Measurements from ENCODE around the gene BAMBI. TPM values are rescaled to one million over a fixed set of nuclear protein-coding genes. Genes with fewer than 3 reads are reported as not detected.

The BAMBI gene
- total and polyA plus RNA-seq, 10 of the 15 experiments (the other 5 are each of a cell fraction or from before 2014, with no cell fraction given): 0.03 to 0.18 (median 0.09) TPM; not detected in 6

DNA sequence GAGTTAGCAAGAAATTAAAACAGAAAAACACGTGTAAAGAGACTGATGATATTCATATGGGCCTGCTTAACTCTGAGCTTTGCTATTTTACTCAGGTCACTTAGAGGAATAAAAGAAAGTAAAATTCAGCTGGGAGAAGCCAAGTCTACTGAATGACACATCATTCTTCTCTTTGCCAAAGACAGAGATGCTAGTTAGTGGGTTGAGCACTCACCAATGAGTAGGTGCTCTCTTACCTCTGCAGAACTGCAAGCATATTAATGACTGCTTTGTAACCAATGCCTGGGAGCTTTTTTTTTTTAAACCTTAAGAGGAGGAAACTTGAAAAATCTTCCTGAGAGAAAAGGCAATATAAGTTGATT is 44.8 kb upstream of the BAMBI start:
- no peak for FAIRE-seq
- SMC1A ChIA-PET (ENCODE audit: uncharacterized antibody, unreplicated experiment): interaction anchor here (1.0 to 1.6 kb wide), 2 partner anchors 29 to 672 kb away, joined by 3 to 5 read pairs; no protein-coding TSS in a partner anchor
- WGBS (ENCODE audit: insufficient coverage, insufficient replicate concordance, low lambda C conversion rate, missing lambda C conversion rate): 69% methylated on average over 1 of the region's 1 CpG
- in situ Hi-C loops (cut with MboI): no loop called here
- no peaks in the 10 kb centered on the region for H3K4me1 ChIP-seq (ENCODE audit: control insufficient read depth, insufficient read depth, low read length)
- no peak for TF ChIP-seq SMAD1 (IDR thresholded peaks at IDR 0.05; ENCODE audit: low read depth, partially characterized antibody)
- no peak for ATAC-seq
- H3K27me3 ChIP-seq (replicated peaks in 1 of 2; ENCODE audit: control insufficient read depth in 2 of 2, insufficient read depth in 2 of 2, low read length in 1 of 2): no peaks in the 10 kb centered on the region
- no peak for DNase-seq (ENCODE audit: low read depth, low spot score)
- no peak overlapping the region for H3K4me3 ChIP-seq
- H4K20me1 ChIP-seq (ENCODE audit: control insufficient read depth, insufficient read depth): no peaks in the 10 kb centered on the region
- H3K36me3 ChIP-seq (ENCODE audit: control insufficient read depth in 2 of 2, insufficient read depth in 2 of 2, low read length in 1 of 2): no peaks in the 10 kb centered on the region
- no peak overlapping the region for H2AFZ ChIP-seq (ENCODE audit: control insufficient read depth, low read depth, low read length)
- no peak overlapping the region for H3K4me2 ChIP-seq (ENCODE audit: control insufficient read depth, insufficient read depth)
- no TSS peak for BruUV-seq (replicated peaks)
- H3K9me3 ChIP-seq (replicated peaks; ENCODE audit: control insufficient read depth, insufficient read depth, low read length): no peaks in the 10 kb centered on the region
- no peaks in the 10 kb centered on the region for H3K79me2 ChIP-seq (ENCODE audit: control insufficient read depth, insufficient read depth, low read length)
- H3K9ac ChIP-seq (ENCODE audit: control insufficient read depth, insufficient read depth, low read length): no peak overlapping the region
- RAD21 ChIA-PET (ENCODE audit: unreplicated experiment): no interaction called here
- POLR2A ChIA-PET: no interaction called here
- CTCF ChIA-PET: interaction anchor here (1.0 kb wide), 1 partner anchor 31 kb away, joined by 3 read pairs; no protein-coding TSS in a partner anchor
- no peak overlapping the region for H3K27ac ChIP-seq (ENCODE audit: control insufficient read depth, insufficient read depth)
- intact Hi-C loops (cut with micrococcal nuclease; ENCODE audit: unreplicated experiment): no loop called here

GRCh38 chr10:28633750-28634149 is 43.6 kb upstream of the BAMBI start:
- no peaks in the 10 kb centered on the region for H3K9me3 ChIP-seq (replicated peaks; ENCODE audit: control insufficient read depth, insufficient read depth, low read length)
- H3K27ac ChIP-seq (ENCODE audit: control insufficient read depth, insufficient read depth): no peak overlapping the region
- ChIA-PET POLR2A (no interaction called here), CTCF (no interaction called here), SMC1A (ENCODE audit: uncharacterized antibody, unreplicated experiment) (no interaction called here), RAD21 (ENCODE audit: unreplicated experiment) (no interaction called here)
- WGBS (ENCODE audit: insufficient coverage, insufficient replicate concordance, low lambda C conversion rate, missing lambda C conversion rate): 27% methylated on average over 6 of the region's 6 CpGs
- no peak overlapping the region for H3K4me2 ChIP-seq (ENCODE audit: control insufficient read depth, insufficient read depth)
- H3K4me1 ChIP-seq (ENCODE audit: control insufficient read depth, insufficient read depth, low read length): no peaks in the 10 kb centered on the region
- FAIRE-seq: no peak
- no TSS peak for BruUV-seq (replicated peaks)
- no peak overlapping the region for H2AFZ ChIP-seq (ENCODE audit: control insufficient read depth, low read depth, low read length)
- H4K20me1 ChIP-seq (ENCODE audit: control insufficient read depth, insufficient read depth): no peaks in the 10 kb centered on the region
- no peak overlapping the region for H3K4me3 ChIP-seq
- no peak for ATAC-seq
- no peak for DNase-seq (ENCODE audit: low read depth, low spot score)
- no peaks in the 10 kb centered on the region for H3K27me3 ChIP-seq (replicated peaks in 1 of 2; ENCODE audit: control insufficient read depth in 2 of 2, insufficient read depth in 2 of 2, low read length in 1 of 2)
- H3K36me3 ChIP-seq (ENCODE audit: control insufficient read depth in 2 of 2, insufficient read depth in 2 of 2, low read length in 1 of 2): no peaks in the 10 kb centered on the region
- H3K9ac ChIP-seq (ENCODE audit: control insufficient read depth, insufficient read depth, low read length): no peak overlapping the region
- in situ Hi-C loops (cut with MboI): no loop called here
- intact Hi-C loops (cut with micrococcal nuclease; ENCODE audit: unreplicated experiment): no loop called here
- no peaks in the 10 kb centered on the region for H3K79me2 ChIP-seq (ENCODE audit: control insufficient read depth, insufficient read depth, low read length)
- no peak for TF ChIP-seq WRNIP1 (IDR thresholded peaks at IDR 0.05; ENCODE audit: borderline replicate concordance, low read depth, low read length)
- TF ChIP-seq CBX3 (IDR thresholded peaks at IDR 0.05; ENCODE audit: borderline replicate concordance, low read depth): no peak
- TF ChIP-seq ATF3 (IDR thresholded peaks at IDR 0.05; ENCODE audit: borderline replicate concordance, extremely low read depth, low read depth, low read length): no peak
- TF ChIP-seq STAT3 (IDR thresholded peaks at IDR 0.05; ENCODE audit: low read depth, low read length): no peak
- TF ChIP-seq TBL1XR1 (IDR thresholded peaks at IDR 0.05; ENCODE audit: low read depth, low read length): no peak
- TF ChIP-seq MYB (IDR thresholded peaks at IDR 0.05; ENCODE audit: borderline replicate concordance, low read depth, low read length): no peak
- no peak for TF ChIP-seq POLR2A (IDR thresholded peaks at IDR 0.05; ENCODE audit: low read depth, low read length)
- no peak for TF ChIP-seq GATAD2B (conservative IDR thresholded peaks at IDR 0.05; ENCODE audit: low read depth)
- TF ChIP-seq, protein P1, sequence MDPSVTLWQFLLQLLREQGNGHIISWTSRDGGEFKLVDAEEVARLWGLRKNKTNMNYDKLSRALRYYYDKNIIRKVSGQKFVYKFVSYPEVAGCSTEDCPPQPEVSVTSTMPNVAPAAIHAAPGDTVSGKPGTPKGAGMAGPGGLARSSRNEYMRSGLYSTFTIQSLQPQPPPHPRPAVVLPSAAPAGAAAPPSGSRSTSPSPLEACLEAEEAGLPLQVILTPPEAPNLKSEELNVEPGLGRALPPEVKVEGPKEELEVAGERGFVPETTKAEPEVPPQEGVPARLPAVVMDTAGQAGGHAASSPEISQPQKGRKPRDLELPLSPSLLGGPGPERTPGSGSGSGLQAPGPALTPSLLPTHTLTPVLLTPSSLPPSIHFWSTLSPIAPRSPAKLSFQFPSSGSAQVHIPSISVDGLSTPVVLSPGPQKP (IDR thresholded peaks at IDR 0.05; ENCODE audit: low read depth, low read length): no peak
- TF ChIP-seq, protein P2, sequence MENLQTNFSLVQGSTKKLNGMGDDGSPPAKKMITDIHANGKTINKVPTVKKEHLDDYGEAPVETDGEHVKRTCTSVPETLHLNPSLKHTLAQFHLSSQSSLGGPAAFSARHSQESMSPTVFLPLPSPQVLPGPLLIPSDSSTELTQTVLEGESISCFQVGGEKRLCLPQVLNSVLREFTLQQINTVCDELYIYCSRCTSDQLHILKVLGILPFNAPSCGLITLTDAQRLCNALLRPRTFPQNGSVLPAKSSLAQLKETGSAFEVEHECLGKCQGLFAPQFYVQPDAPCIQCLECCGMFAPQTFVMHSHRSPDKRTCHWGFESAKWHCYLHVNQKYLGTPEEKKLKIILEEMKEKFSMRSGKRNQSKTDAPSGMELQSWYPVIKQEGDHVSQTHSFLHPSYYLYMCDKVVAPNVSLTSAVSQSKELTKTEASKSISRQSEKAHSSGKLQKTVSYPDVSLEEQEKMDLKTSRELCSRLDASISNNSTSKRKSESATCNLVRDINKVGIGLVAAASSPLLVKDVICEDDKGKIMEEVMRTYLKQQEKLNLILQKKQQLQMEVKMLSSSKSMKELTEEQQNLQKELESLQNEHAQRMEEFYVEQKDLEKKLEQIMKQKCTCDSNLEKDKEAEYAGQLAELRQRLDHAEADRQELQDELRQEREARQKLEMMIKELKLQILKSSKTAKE (IDR thresholded peaks at IDR 0.05; ENCODE audit: low read depth, poor library complexity, severe bottlenecking): no peak
- TF ChIP-seq, protein P3, sequence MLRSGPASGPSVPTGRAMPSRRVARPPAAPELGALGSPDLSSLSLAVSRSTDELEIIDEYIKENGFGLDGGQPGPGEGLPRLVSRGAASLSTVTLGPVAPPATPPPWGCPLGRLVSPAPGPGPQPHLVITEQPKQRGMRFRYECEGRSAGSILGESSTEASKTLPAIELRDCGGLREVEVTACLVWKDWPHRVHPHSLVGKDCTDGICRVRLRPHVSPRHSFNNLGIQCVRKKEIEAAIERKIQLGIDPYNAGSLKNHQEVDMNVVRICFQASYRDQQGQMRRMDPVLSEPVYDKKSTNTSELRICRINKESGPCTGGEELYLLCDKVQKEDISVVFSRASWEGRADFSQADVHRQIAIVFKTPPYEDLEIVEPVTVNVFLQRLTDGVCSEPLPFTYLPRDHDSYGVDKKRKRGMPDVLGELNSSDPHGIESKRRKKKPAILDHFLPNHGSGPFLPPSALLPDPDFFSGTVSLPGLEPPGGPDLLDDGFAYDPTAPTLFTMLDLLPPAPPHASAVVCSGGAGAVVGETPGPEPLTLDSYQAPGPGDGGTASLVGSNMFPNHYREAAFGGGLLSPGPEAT (IDR thresholded peaks at IDR 0.05; ENCODE audit: low read depth): no peak
- no peak for TF ChIP-seq POLR2AphosphoS2 (IDR thresholded peaks at IDR 0.05; ENCODE audit: low read depth, low read length)
- TF ChIP-seq TCF12 (IDR thresholded peaks at IDR 0.05; ENCODE audit: low read depth, low read length): no peak

Data from GM12878 (cell line).